Endodermal cell (in vitro differentiated cells): ENCODE data around the gene MCF2L2. TPM values are rescaled to one million over a fixed set of nuclear protein-coding genes. Genes with fewer than 3 reads are reported as not detected.
"Not testable (repeated sequence)": the region's sequence is repeated elsewhere in the genome, so short reads cannot be mapped to it uniquely, and the experiment has no call there.

Experiments
- DNase-seq: peaks from one replicate; pipeline ENCODE4 v3.0.0-alpha.2; 2017
- H3K27ac ChIP-seq: 2 replicates; pipeline ENCODE4 v1.5.1; 2013; ENCODE audit warnings: mild to moderate bottlenecking, low read depth, low read length, moderate library complexity
- H3K27me3 ChIP-seq: 2 replicates; pipeline ENCODE4 v1.6.1; 2013; ENCODE audit warnings: mild to moderate bottlenecking, low read length, moderate library complexity; ENCODE audit not compliant: insufficient read depth, control insufficient read depth, poor library complexity, severe bottlenecking
- H3K36me3 ChIP-seq: 2 replicates; pipeline ENCODE4 v1.7.0; 2013; ENCODE audit warnings: mild to moderate bottlenecking, low read length, moderate library complexity; ENCODE audit not compliant: control insufficient read depth, insufficient read depth
- H3K4me1 ChIP-seq: one replicate; pipeline ENCODE4 v1.7.0; 2013; ENCODE audit warnings: low read length; ENCODE audit not compliant: control insufficient read depth, insufficient read depth
- H3K4me3 ChIP-seq: 2 replicates; pipeline ENCODE4 v1.5.1; 2013; ENCODE audit warnings: mild to moderate bottlenecking, low read length, moderate library complexity
- H3K9ac ChIP-seq: 2 replicates; pipeline ENCODE4 v1.6.1; 2013; ENCODE audit warnings: mild to moderate bottlenecking, low read length, moderate library complexity; ENCODE audit not compliant: poor library complexity, severe bottlenecking; ENCODE audit errors: extremely low read depth
- H3K9me3 ChIP-seq: 2 replicates; pipeline ENCODE4 v1.6.1; 2013; ENCODE audit warnings: mild to moderate bottlenecking, low read length, moderate library complexity; ENCODE audit not compliant: control insufficient read depth
- H3K27ac Mint-ChIP-seq: 2 replicates; pipeline ENCODE4 v1.8.0; 2020; ENCODE audit warnings: mixed read lengths
- H3K27me3 Mint-ChIP-seq: 2 replicates; pipeline ENCODE4 v1.8.0; 2021; ENCODE audit warnings: mild to moderate bottlenecking, mixed read lengths; ENCODE audit not compliant: insufficient read depth
- H3K36me3 Mint-ChIP-seq: 2 replicates; pipeline ENCODE4 v1.8.0; 2020; ENCODE audit warnings: low read depth, mixed read lengths
- H3K4me1 Mint-ChIP-seq: 2 replicates; pipeline ENCODE4 v1.8.0; 2020; ENCODE audit warnings: mixed read lengths
- H3K4me3 Mint-ChIP-seq: 2 replicates; pipeline ENCODE4 v1.8.0; 2020; ENCODE audit warnings: mild to moderate bottlenecking, moderate library complexity, mixed read lengths
- H3K9me3 Mint-ChIP-seq: 2 replicates; pipeline ENCODE4 v1.8.0; 2020; ENCODE audit warnings: mild to moderate bottlenecking, mixed read lengths
- CTCF ChIP-seq: fragments of 200-600 bp; sonication (generic); conservative IDR thresholded peaks from 2 replicates; pipeline ENCODE4 v1.5.0; 2021; ENCODE audit warnings: antibody characterized with exemption, mild to moderate bottlenecking
- WGBS, 2 experiments: methylation state at CpG; one replicate each; pipeline versions ENCODE4 v1.1.5 to v1.1.7; 2013; ENCODE audit warnings: missing lambda C conversion rate in 2 of 2, mixed read lengths in 1 of 2; ENCODE audit not compliant: insufficient coverage in 1 of 2, insufficient read length in 1 of 2; 5-methylcytosine and 5-hydroxymethylcytosine counted together
- total RNA-seq, 2 donors: library from RNA; stranded (reverse); fragmentation: NEBNext Ultra II Directional in 1 of 2; extraction: Animal tissue kit (Norgen Biotek cat#: 25700) in 1 of 2; gene quantifications; 2 replicates in 1 of 2; 3 replicates in 1 of 2; pipeline ENCODE4 v1.2.1, GENCODE V29; 2021

The MCF2L2 gene
- total RNA-seq, 2 donors from 2014 or later: 72.6 to 86.5 TPM

GRCh38 chr3:183443395-183444385 is 15.3 kb upstream of the MCF2L2 start:
- Histone ChIP-seq H3K9ac (no peak overlapping the region), H3K4me3 (peak overlapping the region; percentile 41), H3K27me3 (no peaks in the 10 kb centered on the region), H3K9me3 (peaks cover 54% of the 10 kb centered on the region), H3K4me1 (no peaks in the 10 kb centered on the region), H3K27ac (no peak overlapping the region), H3K36me3 (no peaks in the 10 kb centered on the region)
- Mint-ChIP-seq H3K4me3 (no peak overlapping the region), H3K4me1 (peaks cover 4% of the 10 kb centered on the region), H3K27me3 (no peaks in the 10 kb centered on the region), H3K36me3 (peaks cover 5% of the 10 kb centered on the region), H3K27ac (no peak overlapping the region), H3K9me3 (peaks cover 22% of the 10 kb centered on the region)
- no peak for DNase-seq
- TF ChIP-seq CTCF: no peak
- 88 to 93% methylated on average over 8 to 9 of the region's 10 CpGs for WGBS, 2 experiments

- Mint-ChIP-seq H3K27ac (no peak overlapping the region), H3K27me3 (no peaks in the 10 kb centered on the region), H3K9me3 (peaks cover 22% of the 10 kb centered on the region), H3K4me3 (no peak overlapping the region), H3K36me3 (peaks cover 5% of the 10 kb centered on the region), H3K4me1 (no peaks in the 10 kb centered on the region)
- Histone ChIP-seq H3K27ac (no peak overlapping the region), H3K27me3 (no peaks in the 10 kb centered on the region), H3K9me3 (peaks cover 54% of the 10 kb centered on the region), H3K4me1 (peaks cover under 1% of the 10 kb centered on the region), H3K36me3 (no peaks in the 10 kb centered on the region), H3K4me3 (peak overlapping the region; percentile 1), H3K9ac (no peak overlapping the region)
- WGBS, 2 experiments: 83% methylated on average over 1 of the region's 1 CpG
- no peak for DNase-seq
- no peak for TF ChIP-seq CTCF
Measured at GRCh38 chr3:183442994-183443393, 14.6 kb upstream of the MCF2L2 start.

GRCh38 chr3:183440521-183440920 is 12.1 kb upstream of the MCF2L2 start:
- Histone ChIP-seq H3K9me3 (peaks cover 54% of the 10 kb centered on the region), H3K4me1 (peaks cover 23% of the 10 kb centered on the region)
- not testable (repeated sequence) for H3K27ac Mint-ChIP-seq, H3K27me3 Mint-ChIP-seq, H3K36me3 ChIP-seq, H3K27me3 ChIP-seq, DNase-seq, H3K36me3 Mint-ChIP-seq, H3K4me3 ChIP-seq, H3K9ac ChIP-seq, H3K4me3 Mint-ChIP-seq, H3K27ac ChIP-seq
- Mint-ChIP-seq H3K4me1 (peaks cover 19% of the 10 kb centered on the region), H3K9me3 (peaks cover 22% of the 10 kb centered on the region)
- 67% methylated on average over 2 of the region's 3 CpGs; no CpG with 5 or more reads in 1 of the 2 experiments for WGBS, 2 experiments
